GM19240 (cell line): Measurements from ENCODE around the gene CPZ.
"Not testable (repeated sequence)": the region's sequence is repeated elsewhere in the genome, so short reads cannot be mapped to it uniquely, and the experiment has no call there.

Experiments
- DNase-seq: peaks from one replicate; pipeline ENCODE4 v3.0.0; 2011; ENCODE audit warnings: low spot score; ENCODE audit not compliant: insufficient read length

The CPZ gene

DNA sequence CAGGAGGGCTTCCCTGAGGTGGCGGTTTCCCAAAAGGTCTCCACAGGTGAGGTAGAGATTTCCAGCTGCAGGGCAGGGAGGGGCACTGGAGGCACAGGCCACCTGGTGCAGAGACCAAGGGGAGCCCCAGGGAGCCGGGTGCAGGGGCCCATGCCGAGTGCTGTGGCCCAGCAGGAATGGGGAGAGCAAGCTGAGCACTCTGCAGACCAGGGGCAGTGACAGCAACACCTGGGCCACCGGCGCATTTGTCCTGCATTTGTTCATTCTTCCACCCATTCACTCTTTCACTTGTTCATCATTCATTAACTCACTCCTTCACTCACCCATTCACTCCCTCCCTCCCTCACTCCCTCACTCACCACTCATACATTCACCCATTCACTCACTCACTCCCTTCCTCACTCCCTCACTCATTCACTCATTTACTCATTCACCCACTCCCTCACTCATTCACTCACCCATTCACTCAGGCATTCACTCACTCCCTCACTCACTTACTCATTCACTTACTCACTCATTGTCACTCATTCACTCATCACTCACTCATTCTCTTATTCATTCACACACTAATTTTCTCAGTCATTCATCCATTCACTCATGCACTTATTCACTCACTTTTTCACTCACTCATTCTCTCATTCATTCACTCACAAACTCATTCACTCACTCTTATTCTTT, 16.3 kb downstream of the CPZ start:
- no peak for DNase-seq

DNA sequence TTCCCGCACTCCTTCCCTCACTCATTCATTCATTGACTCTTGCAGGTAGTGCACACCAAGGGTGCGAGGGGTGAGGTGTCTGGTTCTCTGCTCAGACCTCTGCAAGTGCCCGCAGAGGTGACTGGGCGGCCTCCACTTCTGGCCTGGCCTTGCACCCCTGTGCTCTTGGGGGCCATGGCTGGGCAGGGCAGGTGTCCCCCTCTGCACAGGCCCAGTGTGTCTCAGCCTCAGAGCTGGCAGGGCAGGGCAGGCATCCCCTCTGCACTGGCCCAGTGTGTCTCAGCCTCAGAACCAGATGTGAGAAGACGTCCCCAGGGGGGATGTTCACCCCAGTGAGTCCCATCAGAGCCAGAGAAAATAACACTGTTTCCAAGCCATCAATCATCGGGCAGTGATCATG, 16.8 kb downstream of the CPZ start:
- no peak for DNase-seq

DNA sequence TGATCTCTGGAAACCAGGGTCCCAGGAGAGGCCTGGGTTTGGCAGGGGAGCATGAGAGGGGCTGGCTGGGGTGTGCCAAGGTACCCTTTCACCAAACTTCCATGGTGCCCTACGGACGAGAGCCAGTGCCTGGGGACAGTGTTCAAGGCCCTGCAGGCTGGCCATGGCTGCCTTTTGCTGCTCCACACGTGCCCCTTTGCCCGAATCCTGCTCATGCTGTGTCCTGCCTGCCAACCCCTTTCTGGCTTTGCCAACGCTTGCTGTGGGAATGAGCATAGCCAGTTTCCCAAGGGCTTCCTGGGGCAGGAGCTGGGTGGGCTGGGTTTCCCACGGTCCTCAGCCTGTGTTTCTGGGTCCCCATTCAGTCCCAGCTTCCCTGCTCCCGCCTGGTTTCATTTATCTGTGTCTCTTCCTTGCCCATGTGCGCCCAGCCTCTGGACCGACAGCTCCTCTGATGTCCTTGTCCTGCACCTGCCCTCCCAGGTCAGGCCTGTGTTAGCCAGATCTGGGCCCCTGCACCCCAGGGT, 17.3 kb downstream of the CPZ start:
- DNase-seq, result no peak

DNA sequence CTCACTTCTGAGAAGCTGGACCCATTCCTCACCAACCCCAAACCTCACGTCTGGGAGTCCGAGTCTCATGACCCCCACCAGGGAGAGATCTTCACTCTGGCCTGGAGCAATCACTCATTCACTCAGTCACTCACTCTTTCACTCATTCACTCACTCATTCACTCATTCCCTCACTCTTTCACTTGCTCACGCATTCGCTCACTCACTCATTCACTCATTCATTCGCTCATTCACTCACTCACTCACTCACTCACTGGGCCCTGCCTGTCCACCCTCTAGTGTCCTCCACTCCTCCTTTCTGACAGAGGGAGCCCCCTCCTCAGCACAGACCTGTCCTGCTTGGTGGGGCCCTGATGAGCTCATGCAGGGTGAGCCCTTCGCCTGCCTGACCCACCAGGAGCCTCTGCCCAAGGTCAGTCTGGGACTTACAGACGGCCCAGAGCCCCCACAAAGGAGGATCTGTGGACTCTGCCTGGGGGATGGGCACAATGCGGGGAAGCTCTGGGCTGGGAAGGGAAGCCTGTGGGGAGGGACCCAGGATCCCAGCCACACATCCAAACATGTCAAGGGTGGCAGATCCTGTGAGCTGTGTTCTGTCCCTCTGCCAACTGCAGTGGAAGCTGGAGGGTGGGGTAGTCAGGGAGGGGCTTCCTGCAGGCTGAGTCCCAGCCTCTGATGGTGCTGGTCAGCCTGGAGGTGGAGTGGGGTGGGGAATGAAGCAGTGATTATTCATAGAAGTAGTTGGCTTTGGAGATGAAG, 18.5 kb downstream of the CPZ start:
- no peak for DNase-seq

DNA sequence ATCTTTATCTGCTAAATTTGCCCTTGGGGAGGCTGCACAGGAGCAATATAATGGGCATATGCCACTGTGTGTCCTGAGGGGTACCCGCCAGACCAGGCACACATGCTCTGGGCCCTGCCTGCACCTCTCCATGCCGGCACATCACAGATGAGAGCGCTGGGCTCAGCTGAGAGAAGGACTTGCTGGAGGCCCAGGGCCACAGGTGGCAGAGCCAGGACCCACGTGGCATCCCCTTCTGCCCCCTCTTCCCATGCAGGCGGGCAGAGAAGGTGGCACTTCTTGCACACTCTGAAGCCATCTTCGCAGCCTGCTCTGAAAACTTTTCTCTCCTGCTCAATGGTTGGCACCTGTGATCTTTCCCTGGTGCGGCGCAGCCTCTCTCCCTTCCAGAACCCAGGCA, 20.1 kb downstream of the CPZ start:
- DNase-seq, result no peak

DNA sequence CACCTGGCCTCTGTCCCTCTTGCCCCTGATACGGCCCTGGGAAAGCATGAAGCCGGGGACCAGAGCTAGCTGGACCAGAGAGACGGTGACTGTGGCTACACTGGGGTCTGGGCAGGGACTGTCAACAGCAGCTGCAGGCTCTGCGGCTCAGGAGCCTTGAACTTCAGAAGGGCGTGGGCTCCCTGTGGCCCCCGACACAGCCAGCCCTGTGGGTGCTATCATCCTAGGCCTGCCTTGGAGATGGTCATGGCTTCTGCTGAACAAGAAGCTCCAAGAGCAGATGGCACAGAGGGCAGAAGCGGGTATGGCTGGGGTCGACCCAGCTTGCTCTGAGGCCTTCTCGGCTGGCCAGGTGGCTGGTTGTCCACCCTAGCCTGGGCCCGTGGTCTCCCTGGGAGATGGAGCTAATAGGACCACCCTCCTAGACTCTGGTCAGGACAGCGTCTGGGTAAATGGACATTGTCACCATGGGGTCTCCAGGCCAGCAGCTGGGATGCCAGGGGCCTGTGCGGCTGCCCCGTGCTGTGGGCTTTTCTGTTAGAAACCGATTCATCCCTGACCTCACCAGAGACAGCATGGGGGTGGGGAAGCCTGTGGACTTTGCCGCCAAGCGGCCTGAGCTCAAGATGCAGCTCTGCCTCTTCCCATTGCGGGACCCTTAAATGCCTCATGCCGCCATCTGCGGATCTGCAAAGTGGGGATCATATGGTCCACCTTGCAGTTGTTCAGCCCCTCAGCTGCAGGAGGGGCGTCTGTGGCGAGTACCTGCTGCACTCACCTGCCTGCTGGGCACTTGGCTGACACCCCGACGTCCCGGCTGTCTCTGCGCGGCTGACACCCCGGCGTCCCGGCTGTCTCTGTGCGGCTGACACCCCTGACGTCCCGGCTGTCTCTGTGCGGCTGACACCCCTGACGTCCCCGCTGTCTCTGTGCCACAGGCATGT, 21.1 kb downstream of the CPZ start:
- DNase-seq, result no peak

DNA sequence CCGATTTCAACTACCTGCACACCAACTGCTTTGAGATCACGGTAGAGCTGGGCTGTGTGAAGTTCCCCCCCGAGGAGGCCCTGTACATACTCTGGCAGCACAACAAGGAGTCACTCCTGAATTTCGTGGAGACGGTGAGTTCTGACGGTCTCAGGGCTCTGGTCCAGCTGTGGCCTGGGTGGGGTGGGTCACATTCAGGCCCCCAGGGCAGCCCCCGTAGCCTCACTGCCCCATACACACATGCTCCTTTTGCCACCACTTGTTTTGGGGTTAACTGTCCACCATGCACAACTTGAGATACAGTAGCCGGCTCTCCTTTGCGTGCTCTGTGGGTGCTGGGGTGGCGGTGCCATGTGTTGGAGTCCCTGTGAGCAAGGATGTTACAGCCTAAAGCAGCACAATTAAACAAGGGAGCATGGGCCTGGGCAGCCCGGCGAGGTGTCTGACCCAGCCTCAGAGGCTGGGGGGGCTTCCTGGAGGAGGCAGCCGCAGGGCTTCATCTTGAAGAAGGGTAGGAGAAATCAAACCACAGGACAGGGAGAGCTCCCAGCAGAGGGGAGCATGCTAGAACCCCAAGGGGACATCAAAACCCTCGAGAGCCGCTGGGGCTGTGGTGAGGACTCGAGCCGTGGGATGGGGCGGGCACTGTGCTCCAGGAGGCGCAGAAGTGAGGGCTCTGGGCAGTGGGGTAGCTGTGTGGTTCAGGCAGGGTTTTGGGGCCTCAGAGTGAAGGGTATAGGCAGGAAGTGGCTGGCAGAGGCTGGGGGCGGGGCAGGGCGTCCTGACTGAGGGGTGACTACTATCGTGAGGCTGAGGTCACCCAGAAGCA, 22.0 kb downstream of the CPZ start:
- no peak for DNase-seq

DNA sequence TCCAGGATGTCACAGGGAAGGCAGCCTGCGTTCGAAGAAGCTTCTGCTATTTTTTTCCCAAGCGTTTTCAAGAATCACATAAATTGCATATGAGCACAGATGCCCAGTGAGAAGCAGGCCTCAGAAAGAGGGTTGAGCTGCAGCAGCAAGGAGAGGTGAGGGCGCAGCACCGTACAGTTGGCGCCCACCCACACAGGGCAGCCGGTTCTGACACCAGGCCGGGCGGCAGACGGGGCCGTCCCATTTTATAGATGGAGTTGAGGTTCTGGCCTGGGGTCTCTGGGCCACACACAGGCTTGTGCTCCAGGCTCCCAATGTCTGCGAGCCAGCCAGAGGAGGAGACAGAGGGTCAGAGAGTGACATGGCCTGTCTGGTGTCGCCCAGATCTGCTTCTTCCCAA, 22.8 kb downstream of the CPZ start:
- no peak for DNase-seq

DNA sequence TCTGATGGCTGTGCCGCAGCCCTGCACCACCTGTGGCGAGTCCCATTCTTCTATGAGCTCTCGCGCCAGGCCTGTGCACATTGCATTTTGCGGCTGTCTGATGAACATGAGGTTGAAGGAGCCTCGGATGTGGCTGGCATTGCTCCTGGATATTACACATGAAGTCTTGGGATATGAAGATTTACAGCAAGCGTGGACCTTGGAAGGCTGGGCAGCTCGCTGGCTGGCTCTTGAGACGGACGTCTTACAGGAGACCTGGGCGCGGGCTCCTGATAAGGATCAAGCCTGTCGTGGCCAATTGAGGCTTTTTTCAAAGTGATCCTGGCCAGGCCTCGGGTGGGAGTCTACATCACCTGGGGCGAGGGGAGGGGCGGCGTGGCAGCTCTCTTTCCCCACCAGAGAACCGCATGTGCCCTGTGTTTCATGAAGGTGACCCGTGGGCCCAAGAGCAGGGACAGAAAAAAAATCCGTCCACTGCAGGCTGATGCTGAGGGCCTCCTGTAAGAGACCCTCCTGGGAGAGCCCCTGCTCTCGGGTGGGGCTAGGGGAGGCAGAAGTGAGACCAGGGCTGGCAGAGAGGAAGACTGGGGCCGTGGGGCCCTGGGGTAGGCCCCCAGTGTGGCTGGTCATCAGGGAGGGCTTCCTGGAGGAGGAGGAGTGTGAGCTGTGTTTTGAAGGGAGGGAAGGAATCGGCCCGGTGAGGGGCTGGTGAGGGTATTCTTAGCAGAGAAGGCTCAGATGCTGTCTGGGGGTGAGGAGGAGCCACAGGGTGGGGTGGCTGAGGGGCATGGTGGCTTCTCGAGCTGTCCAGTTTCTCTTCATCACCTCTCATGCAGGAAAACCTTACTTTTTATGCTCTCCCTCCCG, 23.6 kb downstream of the CPZ start:
- DNase-seq, result no peak

DNA sequence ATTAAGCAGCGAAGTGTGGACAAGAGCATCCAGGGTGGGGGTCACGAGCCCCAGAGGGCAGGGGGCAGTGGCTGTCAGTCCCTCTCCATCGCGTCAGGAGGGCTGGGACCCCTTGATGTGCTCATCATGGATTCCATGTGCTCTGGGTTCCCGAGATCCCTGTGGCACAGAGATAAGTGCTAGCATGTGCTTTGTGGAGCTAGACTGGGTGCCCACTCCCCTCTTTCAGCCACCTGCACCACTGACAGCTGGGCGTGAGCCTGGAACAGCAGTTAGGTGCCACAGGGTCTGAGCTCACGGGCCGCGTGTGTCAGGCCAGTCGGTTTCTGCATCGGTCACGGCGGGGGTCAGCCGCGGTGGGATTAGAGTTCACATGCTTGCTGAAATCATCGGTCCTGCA, 24.3 kb downstream of the CPZ start:
- no peak for DNase-seq

DNA sequence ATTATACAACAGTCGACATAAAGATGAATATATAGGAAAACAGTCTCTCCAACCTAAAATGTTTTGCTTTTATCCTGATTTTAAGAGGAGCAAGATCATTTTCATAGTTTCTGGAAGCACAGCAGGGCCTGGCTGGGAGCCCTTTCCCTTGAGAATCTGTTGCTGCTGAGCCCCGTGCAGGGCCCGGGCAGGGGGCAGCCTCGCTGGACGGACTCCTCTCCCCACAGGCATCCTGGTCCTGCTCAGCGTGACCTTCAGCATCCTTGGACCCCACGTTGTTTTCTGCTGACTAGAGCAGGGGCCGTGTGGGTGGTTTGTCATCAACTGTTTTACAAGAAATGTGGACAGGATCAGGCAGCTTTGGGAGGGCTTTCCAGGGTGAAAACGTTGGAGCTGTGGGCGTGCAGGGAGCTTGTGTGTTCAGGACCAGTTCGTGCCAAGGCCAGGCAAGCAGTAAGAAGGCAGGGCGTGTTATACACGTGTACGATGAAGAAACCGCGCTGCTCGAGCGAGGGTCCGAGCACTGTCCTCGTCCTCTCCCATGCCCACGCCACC, 25.0 kb downstream of the CPZ start:
- DNase-seq, result no peak

DNA sequence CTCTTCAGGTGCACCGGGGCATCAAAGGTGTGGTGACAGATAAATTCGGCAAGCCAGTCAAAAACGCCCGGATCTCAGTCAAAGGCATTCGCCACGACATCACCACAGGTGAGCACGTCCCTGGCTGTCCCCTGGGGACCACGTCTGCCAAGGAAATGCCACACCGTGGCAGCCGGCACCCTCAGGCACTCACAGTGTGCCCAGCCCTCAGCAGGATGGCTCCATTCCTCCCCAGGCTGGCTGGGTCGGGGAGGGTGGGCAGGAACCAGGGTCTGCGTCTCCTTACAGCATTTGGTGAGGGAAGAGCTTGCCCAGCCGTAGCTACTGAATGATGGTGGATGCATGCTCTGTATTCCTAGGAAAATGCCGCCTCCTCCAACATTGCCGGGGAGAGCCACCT, 25.9 kb downstream of the CPZ start:
- no peak for DNase-seq

DNA sequence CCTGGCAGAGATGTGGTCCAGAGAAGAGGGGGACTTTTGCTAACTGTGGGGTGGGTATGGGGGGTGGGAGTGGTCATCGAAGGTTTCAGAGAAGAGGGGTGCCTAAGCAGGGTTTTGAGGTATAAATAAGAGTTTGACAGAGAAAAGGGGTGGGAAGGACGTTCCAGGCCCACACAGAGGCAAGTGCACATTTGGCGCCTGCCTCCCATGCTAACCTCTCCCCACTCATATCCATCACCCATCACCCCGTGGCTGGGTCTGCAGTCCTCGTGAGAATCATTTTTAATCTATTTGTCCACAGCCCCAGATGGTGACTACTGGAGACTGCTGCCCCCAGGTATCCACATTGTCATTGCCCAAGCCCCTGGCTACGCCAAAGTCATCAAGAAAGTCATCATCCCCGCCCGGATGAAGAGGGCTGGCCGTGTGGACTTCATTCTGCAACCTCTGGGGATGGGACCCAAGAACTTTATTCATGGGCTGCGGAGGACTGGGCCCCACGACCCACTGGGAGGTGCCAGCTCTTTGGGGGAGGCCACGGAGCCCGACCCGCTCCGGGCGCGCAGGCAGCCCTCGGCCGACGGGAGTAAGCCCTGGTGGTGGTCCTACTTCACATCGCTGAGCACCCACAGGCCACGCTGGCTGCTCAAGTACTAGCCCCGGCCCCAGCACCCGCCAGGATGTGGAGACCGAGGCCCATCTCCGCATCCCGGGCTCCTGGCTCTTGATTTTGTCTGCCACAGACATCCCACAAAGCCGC, 26.6 kb downstream of the CPZ start:
- no peak for DNase-seq

DNA sequence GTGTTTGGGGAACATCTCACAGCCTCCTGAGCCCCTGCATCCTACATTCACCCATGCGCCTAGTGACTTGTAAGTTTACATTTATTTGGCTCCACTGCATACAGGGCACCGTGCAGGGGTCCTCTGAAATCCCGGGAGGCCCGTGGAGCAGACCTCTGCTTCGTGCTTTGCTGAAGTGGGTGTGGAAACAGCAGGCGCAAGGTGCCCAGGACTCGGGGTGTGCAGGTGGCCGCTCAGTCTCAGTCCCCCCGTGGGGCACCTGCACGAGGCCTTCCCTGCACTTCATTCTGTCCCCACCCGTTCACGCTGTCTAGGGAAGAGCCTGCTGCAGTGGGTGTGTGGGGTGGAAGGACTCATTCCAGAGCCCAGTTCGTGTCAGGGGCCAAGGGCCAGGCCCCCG, 28.6 kb downstream of the CPZ start:
- not testable (repeated sequence) for DNase-seq

DNA sequence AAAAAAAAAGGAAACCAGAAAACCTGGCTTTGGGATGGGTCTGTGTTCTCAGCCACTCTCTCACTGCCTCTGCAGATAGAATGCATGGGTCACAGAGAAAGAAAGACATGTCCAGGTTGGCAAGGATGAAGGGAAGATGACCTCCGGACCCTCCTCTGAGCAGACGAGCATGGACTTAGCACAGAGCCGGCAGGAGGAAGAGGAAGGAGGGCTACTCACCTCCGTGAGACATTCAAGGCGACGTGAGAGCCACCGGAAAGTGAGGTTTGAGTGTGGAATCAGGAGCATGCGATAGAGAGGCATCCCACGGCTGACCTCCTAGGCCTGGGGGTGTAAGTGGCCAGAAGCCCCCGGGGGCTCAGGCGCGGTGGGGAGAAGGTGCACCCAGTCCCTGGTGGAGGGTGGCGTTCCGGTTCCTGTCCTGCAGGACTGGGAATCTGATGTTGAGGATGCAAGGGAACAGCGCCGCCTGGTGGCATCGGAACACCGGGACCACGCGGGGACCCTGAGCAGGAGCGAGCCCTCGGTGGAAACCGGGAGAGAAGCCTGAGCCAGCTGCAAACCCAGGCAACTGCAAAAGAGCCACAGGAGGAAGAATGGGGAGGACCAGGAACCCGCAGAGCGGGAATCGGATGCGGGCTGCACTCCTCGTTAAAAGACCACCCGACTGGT, 32.2 kb downstream of the CPZ start:
- DNase-seq, result not testable (repeated sequence)

DNA sequence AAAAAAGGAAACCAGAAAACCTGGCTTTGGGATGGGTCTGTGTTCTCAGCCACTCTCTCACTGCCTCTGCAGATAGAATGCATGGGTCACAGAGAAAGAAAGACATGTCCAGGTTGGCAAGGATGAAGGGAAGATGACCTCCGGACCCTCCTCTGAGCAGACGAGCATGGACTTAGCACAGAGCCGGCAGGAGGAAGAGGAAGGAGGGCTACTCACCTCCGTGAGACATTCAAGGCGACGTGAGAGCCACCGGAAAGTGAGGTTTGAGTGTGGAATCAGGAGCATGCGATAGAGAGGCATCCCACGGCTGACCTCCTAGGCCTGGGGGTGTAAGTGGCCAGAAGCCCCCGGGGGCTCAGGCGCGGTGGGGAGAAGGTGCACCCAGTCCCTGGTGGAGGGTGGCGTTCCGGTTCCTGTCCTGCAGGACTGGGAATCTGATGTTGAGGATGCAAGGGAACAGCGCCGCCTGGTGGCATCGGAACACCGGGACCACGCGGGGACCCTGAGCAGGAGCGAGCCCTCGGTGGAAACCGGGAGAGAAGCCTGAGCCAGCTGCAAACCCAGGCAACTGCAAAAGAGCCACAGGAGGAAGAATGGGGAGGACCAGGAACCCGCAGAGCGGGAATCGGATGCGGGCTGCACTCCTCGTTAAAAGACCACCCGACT, 37.8 kb downstream of the CPZ start:
- not testable (repeated sequence) for DNase-seq

DNA sequence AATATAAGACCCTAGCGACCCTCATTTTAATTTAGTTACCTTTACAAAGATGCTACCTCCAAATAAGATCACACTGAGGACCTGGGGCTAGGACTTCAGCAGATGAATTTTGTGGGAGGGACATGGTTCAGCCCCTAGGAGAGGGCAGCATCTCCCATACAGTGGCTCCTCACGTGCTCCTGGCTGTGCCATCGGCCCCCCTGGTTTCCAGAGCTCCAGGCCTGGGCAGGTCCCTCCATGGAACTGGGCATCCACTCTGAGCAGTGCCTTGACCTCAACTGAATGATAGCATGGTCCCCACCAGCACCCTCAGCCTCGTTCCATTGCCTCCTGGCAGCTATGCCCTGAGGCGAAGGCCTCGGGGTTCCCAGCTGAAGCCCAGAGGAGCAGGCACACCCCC, 39.3 kb downstream of the CPZ start:
- DNase-seq, result not testable (repeated sequence)

DNA sequence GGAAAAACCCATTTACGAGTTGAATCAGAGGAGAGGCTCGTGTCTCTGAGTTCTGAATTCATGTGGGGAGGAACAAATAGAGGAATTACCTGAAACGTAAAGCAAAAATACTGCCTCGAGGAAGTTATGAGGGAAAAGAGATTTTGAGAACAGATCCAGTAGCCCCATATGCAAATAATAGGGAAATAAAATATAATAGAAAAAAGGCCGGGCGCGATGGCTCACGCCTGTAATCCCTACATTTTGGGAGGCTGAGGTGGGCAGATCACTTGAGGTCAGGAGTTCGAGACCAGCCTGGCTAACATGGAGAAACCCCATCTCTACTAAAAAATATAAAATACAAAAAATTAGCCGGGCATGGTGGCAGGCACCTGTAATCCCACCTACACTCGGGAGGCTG, 42.2 kb downstream of the CPZ start:
- DNase-seq, result not testable (repeated sequence)
